ENCODE results near the gene SOX15.
"Not testable (repeated sequence)": the region's sequence is repeated elsewhere in the genome, so short reads cannot be mapped to it uniquely, and the experiment has no call there.

SOX15 gene

DNA sequence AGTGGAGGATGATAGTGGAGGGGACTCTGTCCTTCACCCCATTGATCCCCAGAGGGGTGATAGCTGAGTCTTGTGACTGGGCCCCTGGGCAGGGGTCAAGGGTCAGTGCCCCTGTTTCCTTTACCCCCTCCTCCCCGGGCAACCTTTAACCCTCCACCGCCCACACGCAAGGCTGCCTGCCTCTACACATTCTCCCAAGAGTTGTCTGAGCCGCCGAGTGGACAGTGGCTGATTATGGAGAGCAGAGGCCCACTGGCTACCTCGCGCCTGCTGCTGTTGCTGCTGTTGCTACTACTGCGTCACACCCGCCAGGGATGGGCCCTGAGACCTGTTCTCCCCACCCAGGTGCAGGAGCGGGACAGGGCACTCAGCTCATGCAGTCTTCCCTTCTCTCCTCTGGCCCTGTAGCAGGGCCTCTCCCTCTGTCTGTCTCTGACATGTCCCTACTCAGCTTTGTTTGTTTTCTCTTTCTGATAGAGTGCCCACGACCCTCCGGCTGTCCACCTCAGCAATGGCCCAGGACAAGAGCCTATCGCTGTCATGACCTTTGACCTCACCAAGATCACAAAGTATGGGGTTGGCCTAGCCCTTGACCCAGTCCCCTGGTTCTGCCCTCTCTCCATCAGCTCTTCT is 40.2 kb upstream of the SOX15 start, which contains the start of gene SHBG:
Gene SHBG (plus strand): TSS at position 197 of the 633 bp plus-strand sequence. CDS start 38 bp downstream, at position 235.
- no peak within 1 kb of the TSS for H3K4me3 ChIP-seq (ENCODE audit: low read length)
- DNase-seq (ENCODE audit: low read depth) = no peak
- TF ChIP-seq, protein P1, sequence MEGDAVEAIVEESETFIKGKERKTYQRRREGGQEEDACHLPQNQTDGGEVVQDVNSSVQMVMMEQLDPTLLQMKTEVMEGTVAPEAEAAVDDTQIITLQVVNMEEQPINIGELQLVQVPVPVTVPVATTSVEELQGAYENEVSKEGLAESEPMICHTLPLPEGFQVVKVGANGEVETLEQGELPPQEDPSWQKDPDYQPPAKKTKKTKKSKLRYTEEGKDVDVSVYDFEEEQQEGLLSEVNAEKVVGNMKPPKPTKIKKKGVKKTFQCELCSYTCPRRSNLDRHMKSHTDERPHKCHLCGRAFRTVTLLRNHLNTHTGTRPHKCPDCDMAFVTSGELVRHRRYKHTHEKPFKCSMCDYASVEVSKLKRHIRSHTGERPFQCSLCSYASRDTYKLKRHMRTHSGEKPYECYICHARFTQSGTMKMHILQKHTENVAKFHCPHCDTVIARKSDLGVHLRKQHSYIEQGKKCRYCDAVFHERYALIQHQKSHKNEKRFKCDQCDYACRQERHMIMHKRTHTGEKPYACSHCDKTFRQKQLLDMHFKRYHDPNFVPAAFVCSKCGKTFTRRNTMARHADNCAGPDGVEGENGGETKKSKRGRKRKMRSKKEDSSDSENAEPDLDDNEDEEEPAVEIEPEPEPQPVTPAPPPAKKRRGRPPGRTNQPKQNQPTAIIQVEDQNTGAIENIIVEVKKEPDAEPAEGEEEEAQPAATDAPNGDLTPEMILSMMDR (conservative IDR thresholded peaks at IDR 0.05; ENCODE audit: low read depth, low read length) = no peak

DNA sequence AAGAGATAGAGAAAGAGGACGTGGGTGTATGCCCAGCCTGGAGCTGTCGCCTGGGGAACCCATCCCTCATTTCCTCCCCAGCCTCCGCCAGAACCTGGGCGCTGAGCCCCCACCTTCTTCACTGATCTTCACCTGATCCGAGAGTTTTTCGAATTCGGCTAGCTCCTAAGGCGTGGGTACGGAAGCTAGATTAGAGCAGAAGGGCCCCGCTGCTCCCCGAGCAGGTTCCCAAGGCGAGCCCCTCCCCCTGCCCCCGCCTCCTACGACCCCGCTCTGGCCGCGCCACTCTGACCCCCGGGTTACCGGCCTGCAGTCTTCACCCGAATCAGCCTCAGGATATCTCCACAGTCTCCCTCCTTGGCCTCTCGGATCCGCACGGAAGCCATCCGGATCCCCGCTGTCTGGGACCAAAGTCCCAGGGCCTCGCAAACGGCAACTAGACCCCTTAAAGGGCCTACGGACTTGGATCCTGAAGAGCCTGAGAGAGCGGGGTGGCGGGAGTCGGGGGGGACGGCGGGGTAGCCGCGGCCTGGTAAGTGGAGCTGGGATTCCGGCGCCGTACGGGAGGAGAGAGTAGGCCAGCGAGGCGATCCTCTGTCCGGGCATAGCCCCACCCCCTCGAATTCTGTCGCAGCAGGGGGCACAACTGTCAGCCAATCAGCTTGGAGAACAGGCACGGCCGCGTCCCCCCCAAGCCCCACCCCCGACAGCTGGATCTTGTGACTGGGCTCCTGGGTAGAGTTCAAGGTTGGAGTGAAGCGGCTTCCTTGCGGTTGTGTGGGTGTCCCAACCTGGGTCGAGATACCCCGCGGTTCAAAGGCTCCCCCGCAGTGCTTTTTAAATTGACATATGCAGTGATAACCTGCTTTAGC is 37.6 kb upstream of the SOX15 start, which contains the start of gene SAT2:
Gene SAT2 (minus strand): TSS at position 572 of the 872 bp plus-strand sequence. CDS start 186 bp downstream, at position 386.
- DNase-seq (ENCODE audit: low read depth) = peak; percentile 59
- H3K4me3 ChIP-seq (ENCODE audit: low read length) = peak within 1 kb of the TSS; percentile 84
- TF ChIP-seq, protein P1 (conservative IDR thresholded peaks at IDR 0.05; ENCODE audit: low read depth, low read length) = no peak

DNA sequence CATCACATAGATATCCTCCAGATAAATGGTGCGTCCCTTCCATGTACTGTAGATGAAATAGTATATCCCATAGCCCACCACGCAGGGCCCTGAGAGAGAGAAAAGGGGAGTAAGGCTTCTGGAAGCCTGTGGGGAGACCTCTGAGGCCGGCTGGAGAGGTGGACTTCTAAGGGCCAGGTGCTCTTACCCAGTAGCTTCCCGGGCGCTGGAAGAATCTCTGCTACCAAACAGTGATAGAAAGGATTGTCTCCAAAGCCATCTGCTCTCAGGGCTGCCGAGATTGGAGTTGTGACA is 37.0 kb upstream of the SOX15 start:
- DNase-seq (ENCODE audit: low read depth) = no peak
- peak overlapping the region; percentile 84 for H3K4me3 ChIP-seq (ENCODE audit: low read length)
- TF ChIP-seq, protein P1 (conservative IDR thresholded peaks at IDR 0.05; ENCODE audit: low read depth, low read length) = no peak

DNA sequence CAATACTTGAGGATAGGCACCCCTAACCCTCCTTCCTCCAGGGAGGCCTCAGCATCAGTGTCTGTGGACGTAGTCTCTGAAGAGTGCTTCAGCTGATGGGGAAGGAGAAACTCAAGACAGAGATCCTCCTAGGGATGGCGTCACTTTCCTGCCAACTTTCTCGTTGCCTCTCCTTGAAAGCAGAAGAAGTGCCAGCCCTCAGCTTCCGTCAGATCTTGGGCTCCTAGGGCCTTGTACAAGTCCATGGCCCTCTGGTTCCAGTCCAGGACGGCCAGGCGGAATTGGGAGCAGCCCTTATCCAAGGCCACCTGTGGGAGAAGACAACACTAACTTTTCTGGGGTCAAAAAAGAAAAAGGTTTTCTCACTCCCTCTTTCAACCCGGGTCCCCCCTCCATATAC is 36.4 kb upstream of the SOX15 start:
- no peak overlapping the region for H3K4me3 ChIP-seq (ENCODE audit: low read length)
- TF ChIP-seq, protein P1 (conservative IDR thresholded peaks at IDR 0.05; ENCODE audit: low read depth, low read length) = no peak
- DNase-seq (ENCODE audit: low read depth) = no peak

DNA sequence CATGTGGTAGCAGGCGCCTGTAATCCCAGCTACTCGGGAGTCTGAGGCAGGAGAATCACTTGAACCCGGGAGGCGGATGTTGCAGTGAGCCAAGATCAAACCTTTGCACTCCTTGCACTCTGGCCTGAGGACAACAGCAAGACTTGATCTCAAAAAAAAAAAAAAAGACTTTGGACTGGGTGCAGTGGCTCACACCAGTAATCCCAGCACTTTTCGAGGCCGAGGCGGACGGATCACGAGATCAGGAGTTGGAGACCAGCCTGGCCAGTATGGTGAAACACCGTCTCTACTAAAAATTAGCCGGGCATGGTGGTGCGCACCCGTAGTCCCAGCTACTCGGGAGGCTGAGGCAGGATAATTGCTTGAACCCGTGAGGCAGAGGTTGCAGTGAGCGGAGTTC is 35.9 kb upstream of the SOX15 start:
- not testable (repeated sequence) for DNase-seq (ENCODE audit: low read depth); H3K4me3 ChIP-seq (ENCODE audit: low read length)

DNA sequence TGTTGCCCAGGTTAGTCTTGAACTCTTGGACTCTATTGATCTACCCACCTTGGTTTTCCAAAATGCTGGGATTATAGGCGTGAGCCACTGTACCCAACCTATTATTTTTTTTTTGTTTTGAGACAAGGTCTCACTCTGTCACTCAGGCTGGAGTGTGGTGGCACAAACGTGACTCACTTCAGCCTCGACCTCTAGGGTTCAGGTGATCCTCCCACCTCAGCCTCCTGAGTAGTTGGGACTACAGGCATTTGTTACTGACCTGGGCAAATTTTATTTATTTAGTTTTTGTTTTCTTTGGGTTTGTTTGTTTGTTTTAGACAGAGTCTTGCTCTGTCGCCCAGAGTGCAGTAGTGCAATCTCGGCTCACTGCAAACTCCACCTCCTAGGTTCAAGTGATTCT is 33.8 kb upstream of the SOX15 start:
- no peak for DNase-seq (ENCODE audit: low read depth)
- H3K4me3 ChIP-seq (ENCODE audit: low read length) = no peak overlapping the region
- TF ChIP-seq, protein P1 (conservative IDR thresholded peaks at IDR 0.05; ENCODE audit: low read depth, low read length) = no peak

DNA sequence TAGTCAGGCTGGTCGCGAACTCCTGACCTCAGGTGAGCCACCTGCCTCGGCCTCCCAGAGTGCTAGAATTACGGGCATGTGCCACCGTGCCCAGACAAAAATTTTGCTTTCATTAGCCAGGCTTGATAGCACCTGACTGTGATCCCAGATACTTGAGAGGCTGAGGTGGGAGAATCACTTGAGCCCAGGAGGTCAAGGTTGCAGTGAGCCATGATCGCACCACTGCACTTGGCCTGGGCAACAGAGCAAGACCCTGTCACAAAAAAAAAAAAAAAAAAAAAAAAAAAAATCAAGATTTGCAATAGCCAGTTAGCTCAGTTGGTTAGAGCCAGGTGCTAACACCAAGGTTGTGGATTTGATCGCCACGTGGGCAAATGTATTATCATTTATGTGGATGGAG is 30.9 kb upstream of the SOX15 start:
- H3K4me3 ChIP-seq (ENCODE audit: low read length) = no peak overlapping the region
- DNase-seq (ENCODE audit: low read depth) = no peak
- TF ChIP-seq, protein P1 (conservative IDR thresholded peaks at IDR 0.05; ENCODE audit: low read depth, low read length) = no peak

Data from retinal pigment epithelial cell (primary cell).